RWPE2 (cell line): ENCODE results near the gene BTD.

ENCODE experiments used
- ATAC-seq: fragments of 200-7000 bp; cut with Tn5 transposase; 3 replicates; pipeline ENCODE4 v1.9.1; 2021; ENCODE audit warnings: low read depth
- DNase-seq: peaks from one replicate; pipeline ENCODE4 v3.0.0-alpha.2; 2020; ENCODE audit warnings: low spot score
- H3K27ac ChIP-seq: fragments of 450-650 bp; 2 replicates; pipeline ENCODE4 v1.5.1; 2017; ENCODE audit warnings: mild to moderate bottlenecking; ENCODE audit not compliant: poor library complexity, severe bottlenecking
- H3K27me3 ChIP-seq: fragments of 250-450 bp; sonication (Bioruptor Pico); 2 replicates; pipeline ENCODE4 v1.5.1; 2021; ENCODE audit warnings: mild to moderate bottlenecking, moderate library complexity; ENCODE audit not compliant: insufficient read depth, poor library complexity, severe bottlenecking
- H3K36me3 ChIP-seq: fragments of 250-450 bp; sonication (Bioruptor Pico); 2 replicates; pipeline ENCODE4 v1.5.1; 2020; ENCODE audit warnings: low read depth, mild to moderate bottlenecking, moderate library complexity
- H3K4me1 ChIP-seq: fragments of 250-450 bp; sonication (Bioruptor Pico); 2 replicates; pipeline ENCODE4 v1.5.1; 2021; ENCODE audit warnings: mild to moderate bottlenecking, moderate library complexity; ENCODE audit not compliant: insufficient read depth, poor library complexity, severe bottlenecking
- H3K4me3 ChIP-seq: fragments of 250-450 bp; sonication (Bioruptor Pico); 2 replicates; pipeline ENCODE4 v1.5.1; 2021; ENCODE audit warnings: mild to moderate bottlenecking, moderate library complexity; ENCODE audit not compliant: severe bottlenecking
- H3K9me3 ChIP-seq: fragments of 250-450 bp; sonication (Bioruptor Pico); 2 replicates; pipeline ENCODE4 v1.5.1; 2021; ENCODE audit warnings: mild to moderate bottlenecking, moderate library complexity; ENCODE audit not compliant: severe bottlenecking
- TF ChIP-seq, protein P1 (sequence below): fragments of 450-650 bp; IDR thresholded peaks from one replicate; pipeline ENCODE4 v1.5.1; 2017; ENCODE audit warnings: mild to moderate bottlenecking, moderate library complexity; ENCODE audit not compliant: poor library complexity, severe bottlenecking

The BTD gene

GRCh38 chr3:15581471-15582394, 19.8 kb upstream of the BTD start:
- ATAC-seq (no peak), DNase-seq (no peak)
- Histone ChIP-seq H3K36me3 (peaks cover 66% of the 10 kb centered on the region), H3K4me1 (no peaks in the 10 kb centered on the region), H3K27ac (no peak overlapping the region), H3K9me3 (no peaks in the 10 kb centered on the region), H3K4me3 (no peak overlapping the region), H3K27me3 (no peaks in the 10 kb centered on the region)
- TF ChIP-seq, protein P1, sequence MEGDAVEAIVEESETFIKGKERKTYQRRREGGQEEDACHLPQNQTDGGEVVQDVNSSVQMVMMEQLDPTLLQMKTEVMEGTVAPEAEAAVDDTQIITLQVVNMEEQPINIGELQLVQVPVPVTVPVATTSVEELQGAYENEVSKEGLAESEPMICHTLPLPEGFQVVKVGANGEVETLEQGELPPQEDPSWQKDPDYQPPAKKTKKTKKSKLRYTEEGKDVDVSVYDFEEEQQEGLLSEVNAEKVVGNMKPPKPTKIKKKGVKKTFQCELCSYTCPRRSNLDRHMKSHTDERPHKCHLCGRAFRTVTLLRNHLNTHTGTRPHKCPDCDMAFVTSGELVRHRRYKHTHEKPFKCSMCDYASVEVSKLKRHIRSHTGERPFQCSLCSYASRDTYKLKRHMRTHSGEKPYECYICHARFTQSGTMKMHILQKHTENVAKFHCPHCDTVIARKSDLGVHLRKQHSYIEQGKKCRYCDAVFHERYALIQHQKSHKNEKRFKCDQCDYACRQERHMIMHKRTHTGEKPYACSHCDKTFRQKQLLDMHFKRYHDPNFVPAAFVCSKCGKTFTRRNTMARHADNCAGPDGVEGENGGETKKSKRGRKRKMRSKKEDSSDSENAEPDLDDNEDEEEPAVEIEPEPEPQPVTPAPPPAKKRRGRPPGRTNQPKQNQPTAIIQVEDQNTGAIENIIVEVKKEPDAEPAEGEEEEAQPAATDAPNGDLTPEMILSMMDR: no peak

GRCh38 chr3:15585111-15585845, 16.3 kb upstream of the BTD start:
- Histone ChIP-seq H3K4me3 (no peak overlapping the region), H3K9me3 (no peaks in the 10 kb centered on the region), H3K36me3 (peaks cover 68% of the 10 kb centered on the region), H3K27ac (no peak overlapping the region), H3K4me1 (no peaks in the 10 kb centered on the region), H3K27me3 (no peaks in the 10 kb centered on the region)
- DNase-seq (no peak), ATAC-seq (no peak)
- TF ChIP-seq, protein P1: no peak

DNA sequence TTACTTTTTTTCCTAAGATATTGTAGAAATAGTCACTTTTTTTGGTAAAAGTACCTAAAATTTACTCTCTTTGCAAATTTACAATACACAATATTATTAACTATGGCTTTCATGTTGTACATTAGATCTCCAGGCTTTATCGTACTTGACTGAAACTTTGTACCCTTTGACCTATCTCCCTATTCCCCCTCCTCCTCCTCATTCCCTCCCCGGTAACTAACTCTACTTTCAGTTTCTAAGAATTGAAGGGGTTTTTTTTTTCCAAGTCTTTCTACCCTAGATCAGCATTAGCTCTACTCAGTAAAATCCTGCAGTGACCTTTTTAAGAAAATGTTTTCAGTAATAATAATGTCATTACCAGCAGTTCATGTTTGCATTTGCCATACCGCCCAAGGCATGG, 10.3 kb upstream of the BTD start:
- Histone ChIP-seq H3K36me3 (peaks cover 60% of the 10 kb centered on the region), H3K27me3 (no peaks in the 10 kb centered on the region), H3K27ac (no peak overlapping the region), H3K4me3 (no peak overlapping the region), H3K9me3 (no peaks in the 10 kb centered on the region), H3K4me1 (no peaks in the 10 kb centered on the region)
- TF ChIP-seq, protein P1: no peak
- DNase-seq (no peak), ATAC-seq (no peak)

DNA sequence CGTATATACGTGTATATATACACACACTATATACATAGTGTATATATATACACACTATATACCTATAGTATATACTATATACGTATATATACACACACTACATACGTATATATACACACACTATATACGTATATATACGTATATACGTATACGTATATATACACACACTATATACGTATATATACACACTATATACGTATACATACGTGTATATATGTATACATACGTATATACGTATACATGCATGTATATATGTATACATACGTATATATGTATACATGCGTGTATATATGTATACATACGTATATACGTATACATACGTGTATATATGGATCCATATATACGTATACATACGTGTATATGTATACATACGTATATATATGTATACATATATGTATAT, 9.6 kb upstream of the BTD start:
- ATAC-seq (no peak), DNase-seq (no peak)
- Histone ChIP-seq H3K4me3 (no peak overlapping the region), H3K27ac (no peak overlapping the region), H3K27me3 (no peaks in the 10 kb centered on the region), H3K4me1 (no peaks in the 10 kb centered on the region), H3K9me3 (no peaks in the 10 kb centered on the region), H3K36me3 (peaks cover 65% of the 10 kb centered on the region)
- TF ChIP-seq, protein P1: no peak

DNA sequence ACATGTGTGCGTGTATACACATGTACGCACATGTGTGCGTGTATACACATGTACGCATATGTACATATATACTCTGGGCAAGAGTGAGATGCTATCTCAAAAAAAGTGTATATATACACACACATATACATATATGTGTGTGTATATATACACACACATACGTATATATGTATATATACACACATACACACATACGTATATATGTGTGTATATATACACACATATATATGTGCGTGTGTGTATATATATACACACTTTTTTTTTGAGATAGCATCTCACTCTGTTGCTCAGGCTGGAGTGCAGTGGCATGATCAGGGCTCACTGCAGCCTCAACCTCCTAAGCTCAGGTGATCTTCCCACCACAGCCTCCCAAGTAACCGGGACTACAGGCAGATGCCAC, 8.6 kb upstream of the BTD start:
- Histone ChIP-seq H3K36me3 (peaks cover 66% of the 10 kb centered on the region), H3K27me3 (no peaks in the 10 kb centered on the region), H3K4me1 (no peaks in the 10 kb centered on the region), H3K9me3 (no peaks in the 10 kb centered on the region), H3K4me3 (no peak overlapping the region), H3K27ac (no peak overlapping the region)
- TF ChIP-seq, protein P1: no peak
- ATAC-seq (no peak), DNase-seq (no peak)
